CD8-positive, alpha-beta memory T cell (primary cell): ENCODE data around the gene TMEM14A. TPM values are rescaled to one million over a fixed set of nuclear protein-coding genes. Genes with fewer than 3 reads are reported as not detected.
"Not testable (repeated sequence)": the region's sequence is repeated elsewhere in the genome, so short reads cannot be mapped to it uniquely, and the experiment has no call there.

ENCODE experiments used
- CTCF ChIA-PET: fragments of 350-600 bp; sonication (Branson Sonifier 250); formaldehyde crosslinking; loops from one replicate; lab custom pipeline; 2021; ENCODE audit warnings: antibody characterized with exemption; lab: Charles Lee
- POLR2A ChIA-PET: fragments of 350-600 bp; sonication (Branson Sonifier 250); formaldehyde crosslinking; loops from one replicate; lab custom pipeline; 2021; ENCODE audit warnings: antibody characterized with exemption; lab: Charles Lee
- DNase-seq, 5 donors: peaks; one replicate each; pipeline versions ENCODE4 v3.0.0 to v3.0.0-alpha.2; 2020 to 2022; ENCODE audit warnings: mixed read lengths in 1 of 5
- H3K27ac ChIP-seq: one replicate; pipeline ENCODE4 v1.7.0; 2013; ENCODE audit warnings: low read depth, mild to moderate bottlenecking, low read length, moderate library complexity
- H3K27me3 ChIP-seq: 2 replicates; pipeline ENCODE4 v1.7.0; 2013; ENCODE audit warnings: low read length, mild to moderate bottlenecking; ENCODE audit not compliant: insufficient read depth, poor library complexity, severe bottlenecking
- H3K36me3 ChIP-seq: 2 replicates; pipeline ENCODE4 v1.7.0; 2013; ENCODE audit warnings: mild to moderate bottlenecking, low read length, moderate library complexity; ENCODE audit not compliant: insufficient read depth
- H3K4me1 ChIP-seq: 2 replicates; pipeline ENCODE4 v1.7.0; 2013; ENCODE audit warnings: mild to moderate bottlenecking, low read length, moderate library complexity; ENCODE audit not compliant: insufficient read depth
- H3K4me3 ChIP-seq: 2 replicates; pipeline ENCODE4 v1.7.0; 2013; ENCODE audit warnings: mild to moderate bottlenecking, low read length
- H3K9me3 ChIP-seq: 2 replicates; pipeline ENCODE4 v1.7.0; 2013; ENCODE audit warnings: mild to moderate bottlenecking, low read length
- H3K27ac Mint-ChIP-seq, 8 donors: one replicate each; pipeline ENCODE4 v1.8.0; 2020 to 2021; ENCODE audit warnings: mixed read lengths in 8 of 8, mild to moderate bottlenecking in 6 of 8, inconsistent platforms in 3 of 8, moderate library complexity in 3 of 8
- H3K27me3 Mint-ChIP-seq, 2 donors: one replicate each; pipeline ENCODE4 v1.8.0; 2020 to 2021; ENCODE audit warnings: mixed read lengths in 2 of 2, mild to moderate bottlenecking in 1 of 2, moderate library complexity in 1 of 2
- H3K36me3 Mint-ChIP-seq, 3 donors: one replicate each; pipeline ENCODE4 v1.8.0; 2020 to 2021; ENCODE audit warnings: mixed read lengths in 3 of 3, inconsistent platforms in 1 of 3, mild to moderate bottlenecking in 1 of 3
- H3K4me1 Mint-ChIP-seq, 3 donors: one replicate each; pipeline ENCODE4 v1.8.0; 2020 to 2021; ENCODE audit warnings: mixed read lengths in 3 of 3, inconsistent platforms in 1 of 3, mild to moderate bottlenecking in 1 of 3
- H3K4me3 Mint-ChIP-seq, 7 donors: one replicate each; pipeline ENCODE4 v1.8.0; 2020 to 2021; ENCODE audit warnings: mixed read lengths in 7 of 7, mild to moderate bottlenecking in 6 of 7, moderate library complexity in 4 of 7, inconsistent platforms in 2 of 7
- H3K9me3 Mint-ChIP-seq, 5 donors: one replicate each; pipeline ENCODE4 v1.8.0; 2020 to 2022; ENCODE audit warnings: mixed read lengths in 5 of 5, mild to moderate bottlenecking in 3 of 5, moderate library complexity in 2 of 5, inconsistent platforms in 1 of 5
- polyA plus RNA-seq: library from polyadenylated mRNA; unstranded; fragments of 300-500 nt; fragmentation: Illumina TruSeq; gene quantifications from one replicate; pipeline ENCODE4 v1.2.3, GENCODE V29; 2021
- total RNA-seq, 2 experiments: library from RNA; stranded (reverse); gene quantifications; one replicate each; pipeline ENCODE4 v1.2.3, GENCODE V29; 2021

The TMEM14A gene
- total and polyA plus RNA-seq, 3 experiments from 2014 or later, result 20.1 to 27.3 (median 23.7) TPM

GRCh38 chr6:52704781-52705502, 34.0 kb downstream of the TMEM14A start:
- H3K9me3 Mint-ChIP-seq, result peaks cover 0 to 15% (median 2%) of the 10 kb centered on the region in 5 donors
- POLR2A ChIA-PET, H3K9me3 ChIP-seq, H3K36me3 ChIP-seq, H3K4me1 ChIP-seq, H3K27ac ChIP-seq, H3K27me3 ChIP-seq, H3K4me3 ChIP-seq, CTCF ChIA-PET, H3K27ac Mint-ChIP-seq, H3K4me1 Mint-ChIP-seq, H3K4me3 Mint-ChIP-seq, H3K36me3 Mint-ChIP-seq, DNase-seq: not testable (repeated sequence)
- peaks cover 13 to 31% of the 10 kb centered on the region in 2 donors for H3K27me3 Mint-ChIP-seq

- H3K4me3 ChIP-seq, result no peak overlapping the region
- POLR2A ChIA-PET, result no interaction called here
- Mint-ChIP-seq H3K27ac (no peak overlapping the region), H3K36me3 (peaks cover 0 to 6% (median 0%) of the 10 kb centered on the region in 3 donors), H3K4me3 (no peak overlapping the region), H3K27me3 (peaks cover 12 to 26% of the 10 kb centered on the region in 2 donors), H3K9me3 (peaks cover 0 to 15% (median 2%) of the 10 kb centered on the region in 5 donors), H3K4me1 (no peaks in the 10 kb centered on the region)
- H3K4me1 ChIP-seq, result no peaks in the 10 kb centered on the region
- H3K36me3 ChIP-seq, result no peaks in the 10 kb centered on the region
- no peak for DNase-seq
- no peaks in the 10 kb centered on the region for H3K27me3 ChIP-seq
- CTCF ChIA-PET, result no interaction called here
- H3K9me3 ChIP-seq, result no peaks in the 10 kb centered on the region
- H3K27ac ChIP-seq, result no peak overlapping the region
Measured at GRCh38 chr6:52706001-52706400, 35.1 kb downstream of the TMEM14A start.

DNA sequence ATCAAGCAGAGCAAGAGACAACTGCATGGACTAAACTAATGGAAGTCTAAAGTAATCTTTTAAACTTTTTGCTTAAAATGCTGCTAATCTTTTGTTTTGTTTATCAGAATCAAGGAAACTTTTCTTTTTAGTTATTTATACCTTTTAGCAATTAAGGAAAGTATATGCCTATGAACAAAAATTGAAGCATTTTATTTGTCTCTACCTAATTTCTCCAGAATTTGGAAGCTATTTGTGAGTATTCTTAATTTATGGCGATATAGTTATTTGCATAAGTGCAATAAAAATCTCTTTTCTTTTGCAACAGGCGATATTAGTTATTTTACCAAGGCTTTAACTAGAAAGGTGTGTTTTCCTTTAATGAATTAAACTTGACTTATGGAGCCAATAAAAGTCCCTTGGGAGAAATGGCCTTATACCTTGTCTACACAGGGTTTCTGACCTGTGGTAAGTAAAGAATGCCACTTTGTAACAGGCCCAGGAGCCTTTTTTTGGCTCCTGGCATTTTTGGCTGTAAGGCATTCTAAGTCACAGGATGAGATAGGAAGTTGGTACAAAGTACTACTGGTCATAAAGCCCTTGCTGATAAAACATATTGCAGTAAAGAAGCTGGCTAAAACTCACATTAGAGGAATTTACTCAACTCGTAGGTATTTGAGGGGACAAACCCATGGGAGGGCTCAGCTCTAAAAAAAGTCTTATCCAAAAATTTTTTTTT, 37.2 kb downstream of the TMEM14A start:
- H3K9me3 Mint-ChIP-seq, result peaks cover 0 to 15% (median 2%) of the 10 kb centered on the region in 5 donors
- H3K4me3 ChIP-seq, result no peak overlapping the region
- no peak for DNase-seq
- H3K4me1 Mint-ChIP-seq, result no peaks in the 10 kb centered on the region
- peaks cover 13 to 20% of the 10 kb centered on the region in 2 donors for H3K27me3 Mint-ChIP-seq
- no peaks in the 10 kb centered on the region for H3K9me3 ChIP-seq
- POLR2A ChIA-PET, result no interaction called here
- H3K27me3 ChIP-seq, result no peaks in the 10 kb centered on the region
- H3K27ac ChIP-seq, result no peak overlapping the region
- CTCF ChIA-PET, result no interaction called here
- H3K36me3 ChIP-seq, result no peaks in the 10 kb centered on the region
- H3K4me1 ChIP-seq, result no peaks in the 10 kb centered on the region
- no peak overlapping the region for H3K27ac Mint-ChIP-seq
- H3K36me3 Mint-ChIP-seq, result peaks cover 0 to 6% (median 0%) of the 10 kb centered on the region in 3 donors
- no peak overlapping the region for H3K4me3 Mint-ChIP-seq

GRCh38 chr6:52712136-52712535, 41.2 kb downstream of the TMEM14A start:
- Histone ChIP-seq H3K27me3 (no peaks in the 10 kb centered on the region), H3K9me3 (no peaks in the 10 kb centered on the region), H3K27ac (no peak overlapping the region), H3K4me3 (no peak overlapping the region), H3K36me3 (no peaks in the 10 kb centered on the region), H3K4me1 (no peaks in the 10 kb centered on the region)
- Mint-ChIP-seq H3K4me3 (no peak overlapping the region), H3K4me1 (no peaks in the 10 kb centered on the region), H3K27me3 (peaks cover 12 to 23% of the 10 kb centered on the region in 2 donors), H3K36me3 (peaks cover 0 to 6% (median 0%) of the 10 kb centered on the region in 3 donors), H3K27ac (no peak overlapping the region), H3K9me3 (peaks cover 0 to 11% (median 0%) of the 10 kb centered on the region in 5 donors)
- no peak for DNase-seq
- CTCF ChIA-PET, result no interaction called here
- POLR2A ChIA-PET, result no interaction called here

GRCh38 chr6:52714761-52715160, 43.8 kb downstream of the TMEM14A start:
- H3K4me1 Mint-ChIP-seq, H3K36me3 ChIP-seq, DNase-seq, H3K27ac ChIP-seq, POLR2A ChIA-PET, H3K4me3 Mint-ChIP-seq, H3K27me3 ChIP-seq, H3K4me1 ChIP-seq, H3K4me3 ChIP-seq, CTCF ChIA-PET, H3K9me3 ChIP-seq, H3K36me3 Mint-ChIP-seq, H3K9me3 Mint-ChIP-seq: not testable (repeated sequence)
- Mint-ChIP-seq H3K27ac (peak overlapping the region in 1 of 8 donors; percentile 14), H3K27me3 (peaks cover 8 to 23% of the 10 kb centered on the region in 2 donors)

DNA sequence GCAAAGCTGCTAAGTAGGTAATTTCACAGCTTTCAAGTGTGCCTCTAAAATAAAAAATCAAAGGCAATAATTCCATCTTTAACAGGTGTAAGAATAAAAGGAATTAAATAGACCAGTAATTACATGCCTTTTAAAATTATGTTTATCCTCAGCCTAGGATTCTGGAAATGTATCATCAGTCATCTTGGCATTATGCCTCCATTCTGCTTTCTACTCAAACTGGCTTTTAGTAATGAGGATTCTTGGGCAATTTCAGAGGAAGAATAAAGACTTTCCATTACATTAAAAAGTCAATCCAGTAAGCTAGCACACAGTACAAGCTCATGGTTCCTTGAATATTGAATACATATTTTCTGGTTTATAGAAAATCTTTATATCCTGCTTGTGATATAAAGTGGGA, 47.6 kb downstream of the TMEM14A start:
- Histone ChIP-seq H3K27ac (no peak overlapping the region), H3K9me3 (no peaks in the 10 kb centered on the region), H3K4me3 (no peak overlapping the region), H3K4me1 (no peaks in the 10 kb centered on the region), H3K27me3 (no peaks in the 10 kb centered on the region), H3K36me3 (no peaks in the 10 kb centered on the region)
- Mint-ChIP-seq H3K27me3 (peaks cover 3 to 29% of the 10 kb centered on the region in 2 donors), H3K27ac (no peak overlapping the region), H3K4me3 (no peak overlapping the region), H3K9me3 (no peaks in the 10 kb centered on the region), H3K36me3 (no peaks in the 10 kb centered on the region), H3K4me1 (no peaks in the 10 kb centered on the region)
- DNase-seq, result no peak
- CTCF ChIA-PET, result interaction anchor here (0.7 kb wide), 1 partner anchor 9 kb away, joined by 3 read pairs; no protein-coding TSS in a partner anchor
- POLR2A ChIA-PET, result no interaction called here

DNA sequence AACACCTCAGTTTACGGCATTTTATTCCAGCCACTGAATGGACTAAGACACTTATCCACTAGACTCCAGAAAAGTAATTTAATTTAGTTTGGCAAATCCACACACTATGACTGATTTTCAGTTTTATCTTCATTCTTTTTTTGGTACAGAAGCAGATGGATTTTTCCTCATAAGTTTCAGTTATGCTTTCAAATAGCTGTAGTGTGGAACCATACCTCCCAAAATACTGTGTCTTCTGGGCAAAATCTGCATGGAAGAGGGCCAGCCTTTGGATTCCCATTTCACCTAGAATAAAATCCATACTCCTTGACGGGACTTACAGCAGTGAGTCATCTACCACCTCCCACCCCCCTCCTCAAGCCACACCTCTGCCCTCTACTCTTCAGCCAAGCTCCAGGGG, 49.4 kb downstream of the TMEM14A start:
- Mint-ChIP-seq H3K36me3 (no peaks in the 10 kb centered on the region), H3K27me3 (peaks cover 0 to 17% of the 10 kb centered on the region in 2 donors), H3K27ac (no peak overlapping the region), H3K4me3 (no peak overlapping the region), H3K9me3 (no peaks in the 10 kb centered on the region), H3K4me1 (no peaks in the 10 kb centered on the region)
- no peak overlapping the region for H3K4me3 ChIP-seq
- no peaks in the 10 kb centered on the region for H3K9me3 ChIP-seq
- DNase-seq, result no peak
- no peak overlapping the region for H3K27ac ChIP-seq
- H3K4me1 ChIP-seq, result no peaks in the 10 kb centered on the region
- H3K27me3 ChIP-seq, result no peaks in the 10 kb centered on the region
- no peaks in the 10 kb centered on the region for H3K36me3 ChIP-seq
- ChIA-PET CTCF (no interaction called here), POLR2A (no interaction called here)

GRCh38 chr6:52724042-52724405, 53.1 kb downstream of the TMEM14A start:
- no peaks in the 10 kb centered on the region for H3K36me3 Mint-ChIP-seq
- H3K9me3 Mint-ChIP-seq, result no peaks in the 10 kb centered on the region
- no peaks in the 10 kb centered on the region for H3K27me3 ChIP-seq
- no peak overlapping the region for H3K4me3 Mint-ChIP-seq
- H3K4me3 ChIP-seq, result no peak overlapping the region
- H3K4me1 Mint-ChIP-seq, result no peaks in the 10 kb centered on the region
- no peaks in the 10 kb centered on the region for H3K4me1 ChIP-seq
- H3K9me3 ChIP-seq, result no peaks in the 10 kb centered on the region
- H3K27ac Mint-ChIP-seq, result no peak overlapping the region
- ChIA-PET POLR2A (no interaction called here), CTCF (interaction anchor here (1.3 kb wide), 1 partner anchor 342 kb away, joined by 3 read pairs; the partner anchor contains the start of gene FBXO9)
- no peak for DNase-seq
- H3K27ac ChIP-seq, result no peak overlapping the region
- H3K27me3 Mint-ChIP-seq, result peaks cover 0 to 12% of the 10 kb centered on the region in 2 donors
- no peaks in the 10 kb centered on the region for H3K36me3 ChIP-seq
